Adrenal gland (tissue), 12 donors: Measurements from ENCODE around the gene ATG10. TPM values are rescaled to one million over a fixed set of nuclear protein-coding genes. Genes with fewer than 3 reads are reported as not detected.
A peak's percentile ranks its signal among the peaks of the same experiment; 100 is the strongest.

Source experiments
- DNase-seq, 7 donors: peaks; one replicate each; pipeline ENCODE4 v3.0.0-alpha.2; 2019 to 2020
- H3K27ac ChIP-seq, 5 donors: fragments of 200-600 bp; sonication (generic) in 4 of 5; 1 replicate in 3 of 5; 2 replicates in 2 of 5; pipeline versions ENCODE4 v1.5.1 to v1.8.0; 2016 to 2020; ENCODE audit warnings: mild to moderate bottlenecking in 1 of 5
- H3K27me3 ChIP-seq: fragments of 200-600 bp; 2 replicates; pipeline ENCODE4 v1.8.0; 2021
- H3K36me3 ChIP-seq, 2 donors: fragments of 200-600 bp; replicated peaks in 1 of 2; 1 replicate in 1 of 2; 2 replicates in 1 of 2; pipeline versions ENCODE4 v1.5.1 to v1.8.0; 2018 to 2022
- H3K4me1 ChIP-seq, 2 donors: fragments of 200-600 bp; replicated peaks in 1 of 2; 1 replicate in 1 of 2; 2 replicates in 1 of 2; pipeline versions ENCODE4 v1.5.1 to v1.8.0; 2018 to 2021
- H3K4me3 ChIP-seq, 4 donors: fragments of 200-600 bp; sonication (generic) in 3 of 4; one replicate each; pipeline ENCODE4 v1.5.1; 2016 to 2018
- H3K9me3 ChIP-seq, 3 donors: fragments of 200-600 bp; sonication (generic) in 1 of 3; replicated peaks in 1 of 3; 1 replicate in 2 of 3; 2 replicates in 1 of 3; pipeline versions ENCODE4 v1.5.1 to v1.8.0; 2016 to 2021
- CTCF ChIP-seq, 6 experiments: fragments of 450-650 bp in 4 of 6; fragments of 200-600 bp in 2 of 6; sonication (generic) in 1 of 6; IDR thresholded peaks; 1 replicate in 5 of 6; 2 replicates in 1 of 6; pipeline versions ENCODE4 v1.5.1 to v1.8.0; 2016 to 2021; ENCODE audit warnings: antibody characterized with exemption in 6 of 6, mild to moderate bottlenecking in 2 of 6, moderate library complexity in 1 of 6
- POLR2A ChIP-seq, 2 donors: fragments of 450-650 bp; IDR thresholded peaks; one replicate each; pipeline ENCODE4 v1.6.1; 2017; ENCODE audit warnings: antibody characterized with exemption in 2 of 2, mild to moderate bottlenecking in 2 of 2, moderate library complexity in 1 of 2
- WGBS, 4 donors: extraction: QIAGEN DNeasy Blood & Tissue Kit in 2 of 4; methylation state at CpG; one replicate each; pipeline versions ENCODE4 v1.1.5 to v1.1.7; 2013 to 2017; 5-methylcytosine and 5-hydroxymethylcytosine counted together
- intact Hi-C, 2 donors: fragments of 100-400 bp; cut with DNase I; formaldehyde crosslinking; loops; one replicate each; pipeline versions ENCODE4 v1.14.1 to v1.15.0; 2022 to 2023
- polyA plus RNA-seq, 3 donors: library from polyadenylated mRNA; stranded (reverse); fragments of 200-250 nt in 2 of 3; fragments of 350-450 nt in 1 of 3; fragmentation: Illumina TruSeq in 1 of 3; extraction: RNeasy Lipid Tissue Mini Kit (QIAGEN cat#74804) in 1 of 3; gene quantifications; one replicate each; pipeline ENCODE4 v1.2.3, GENCODE V29; 2013 to 2014
- total RNA-seq, 9 donors: library from RNA; depleted of rRNA in 4 of 9; stranded (reverse); fragments of >200 nt in 4 of 9; fragments of 120-200 nt in 1 of 9; fragmentation: NEBNext Ultra II Directional in 1 of 9; extraction: Animal tissue kit (Norgen Biotek cat#: 25700) in 1 of 9; gene quantifications; one replicate each; pipeline versions ENCODE4 v1.1.0 to v1.2.4, GENCODE V29; 2013 to 2023
- donor health status: healthy with polysubstance abuse.
- donor health status: Bipolar disorder and iron deficiency.
- donor health status: DM: yes; HTN: yes; CAD: no.
- donor health status: DM: no; HTN: no; CAD: no.
- donor health status: DM: no; HTN: no; CAD: no.
- donor health status: DM: yes; HTN: yes; CAD: no.

The ATG10 gene
- total and polyA plus RNA-seq, 12 donors = 4.0 to 15.1 (median 7.1) TPM

GRCh38 chr5:82160948-82161347 is 189.1 kb downstream of the ATG10 start:
- no peaks in the 10 kb centered on the region for H3K9me3 ChIP-seq
- H3K36me3 ChIP-seq = no peaks in the 10 kb centered on the region
- DNase-seq = no peak
- TF ChIP-seq POLR2A (IDR thresholded peaks at IDR 0.05) = no peak
- TF ChIP-seq CTCF (IDR thresholded peaks at IDR 0.05) = no peak
- no peaks in the 10 kb centered on the region for H3K27me3 ChIP-seq
- intact Hi-C loops = loop anchor here in 1 of 2 donors (10.0 kb wide), 1 partner anchor 306 kb away; no protein-coding TSS in a partner anchor
- peaks cover 0 to 13% of the 10 kb centered on the region in 2 donors for H3K4me1 ChIP-seq
- H3K27ac ChIP-seq = no peak overlapping the region
- H3K4me3 ChIP-seq = no peak overlapping the region

- Histone ChIP-seq H3K4me1 (peaks cover 0 to 13% of the 10 kb centered on the region in 2 donors), H3K27ac (no peak overlapping the region), H3K4me3 (no peak overlapping the region), H3K9me3 (no peaks in the 10 kb centered on the region), H3K27me3 (no peaks in the 10 kb centered on the region), H3K36me3 (no peaks in the 10 kb centered on the region)
- intact Hi-C loops = loop anchor here in 1 of 2 donors (10.0 kb wide), 1 partner anchor 308 kb away; no protein-coding TSS in a partner anchor
- WGBS, 4 donors = 89 to 95% (median 92%) methylated on average over 4 of the region's 4 CpGs
- DNase-seq = no peak
- TF ChIP-seq CTCF (IDR thresholded peaks at IDR 0.05) = no peak
- TF ChIP-seq POLR2A (IDR thresholded peaks at IDR 0.05) = no peak
These were observed 190.8 kb downstream of the ATG10 start for GRCh38 chr5:82162573-82162972.

- DNase-seq = no peak
- H3K36me3 ChIP-seq = no peaks in the 10 kb centered on the region
- H3K4me1 ChIP-seq = peaks cover 0 to 13% of the 10 kb centered on the region in 2 donors
- no peak overlapping the region for H3K27ac ChIP-seq
- TF ChIP-seq CTCF (IDR thresholded peaks at IDR 0.05) = no peak
- H3K27me3 ChIP-seq = no peaks in the 10 kb centered on the region
- intact Hi-C loops = loop anchor here in 1 of 2 donors (10.0 kb wide), 1 partner anchor 309 kb away; no protein-coding TSS in a partner anchor
- H3K4me3 ChIP-seq = no peak overlapping the region
- no peaks in the 10 kb centered on the region for H3K9me3 ChIP-seq
These were observed 191.8 kb downstream of the ATG10 start for GRCh38 chr5:82163452-82164175.

- TF ChIP-seq CTCF (IDR thresholded peaks at IDR 0.05) = no peak
- TF ChIP-seq POLR2A (IDR thresholded peaks at IDR 0.05) = no peak
- intact Hi-C loops = loop anchor here in 1 of 2 donors (10.0 kb wide), 1 partner anchor 310 kb away; no protein-coding TSS in a partner anchor
- Histone ChIP-seq H3K4me1 (peaks cover 0 to 13% of the 10 kb centered on the region in 2 donors), H3K4me3 (no peak overlapping the region), H3K27me3 (no peaks in the 10 kb centered on the region), H3K36me3 (no peaks in the 10 kb centered on the region), H3K9me3 (no peaks in the 10 kb centered on the region), H3K27ac (peak overlapping the region in 1 of 5 donors; percentile 10)
- DNase-seq = no peak
- WGBS, 4 donors = 78 to 88% (median 82%) methylated on average over 6 of the region's 6 CpGs
These were observed 192.6 kb downstream of the ATG10 start for GRCh38 chr5:82164176-82164976.
